Cardiac atrium fibroblast (primary cell): ENCODE measurements around the gene TMEM231. TPM values are rescaled to one million over a fixed set of nuclear protein-coding genes. Genes with fewer than 3 reads are reported as not detected.

Source experiments
- total RNA-seq: library from RNA; depleted of rRNA; stranded (reverse); fragments of >200 nt; gene quantifications from 2 replicates; pipeline ENCODE4 v1.2.3, GENCODE V29; 2015

The TMEM231 gene
- total RNA-seq, result 9.4 and 13.6 TPM in 2 replicates

DNA sequence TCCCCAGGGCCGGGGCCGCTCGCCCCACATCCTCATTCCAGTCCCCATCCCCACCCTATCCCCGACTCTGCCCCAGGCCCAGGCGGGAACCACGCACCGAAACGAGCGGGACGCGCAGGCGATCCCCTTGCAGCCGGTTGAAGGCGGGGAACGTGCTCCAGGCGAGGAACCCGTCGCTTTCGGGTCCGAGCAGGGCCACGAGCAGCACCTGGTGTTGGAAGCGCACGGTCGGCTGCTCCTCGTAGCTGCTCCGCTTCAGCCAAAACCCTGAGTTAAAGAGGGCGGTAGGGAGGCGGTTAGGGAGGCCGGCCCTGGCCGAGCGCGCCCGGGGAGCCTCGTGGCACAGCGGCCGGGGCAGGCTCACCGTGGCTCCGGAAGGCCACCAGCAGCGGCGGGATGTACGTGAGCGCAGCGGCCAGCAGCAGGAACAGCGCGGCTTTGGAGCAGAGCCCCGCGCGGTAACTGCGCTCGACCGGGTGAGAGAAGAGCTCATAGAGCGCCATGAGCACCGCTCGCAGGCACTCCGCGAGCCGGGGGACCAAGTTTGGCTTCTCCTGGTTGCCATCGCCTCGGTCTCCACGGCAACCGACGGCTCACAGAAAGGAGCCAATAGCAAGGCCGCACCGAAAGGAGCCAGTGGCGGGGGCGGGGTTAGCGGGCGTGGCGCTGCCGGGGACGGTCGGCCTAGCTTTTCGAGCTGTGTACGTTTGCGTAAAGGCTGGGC is at the start of gene TMEM231:
Gene TMEM231 (minus strand): TSS at position 546 of the 724 bp plus-strand sequence. CDS start 43 bp downstream, at position 503.

GRCh38 chr16:75566040-75566757 is 10.1 kb upstream of the TMEM231 start, which contains the start of gene GABARAPL2:
Gene GABARAPL2 (plus strand): TSS chr16:75566379. CDS start chr16:75566487, 108 bp downstream.

DNA sequence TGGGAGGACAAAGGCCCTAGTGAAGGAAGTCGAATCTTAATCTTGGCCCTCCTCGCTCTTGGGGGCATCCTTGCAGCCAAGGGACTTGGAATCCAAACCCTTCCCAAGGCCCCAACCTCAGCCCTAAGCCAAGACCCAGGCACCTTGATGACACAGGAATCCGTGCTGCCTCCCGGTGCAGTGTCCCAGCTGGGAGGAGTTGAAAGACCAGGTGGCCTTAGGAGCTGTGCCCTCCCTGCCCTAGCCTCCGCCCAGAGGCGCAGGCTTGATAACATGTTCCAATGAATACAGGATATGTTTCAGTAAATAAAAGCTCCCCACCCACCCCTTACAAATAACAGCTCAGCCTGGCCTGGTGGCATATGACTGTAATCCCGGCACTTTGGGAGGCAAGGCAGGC is 20.2 kb downstream of the TMEM231 start, which contains the start of gene CHST5:
Gene CHST5 (minus strand): TSS at position 208 of the 400 bp plus-strand sequence. CDS start 5,724 bp downstream, outside the sequence.

GRCh38 chr16:75495076-75495674 is 60.9 kb downstream of the TMEM231 start, which contains the start of gene CHST6:
Gene CHST6 (minus strand): TSS chr16:75495441. CDS start chr16:75479828, 15,613 bp downstream.

Other genes with a start within 250 kb of the TMEM231 start
- 24.6 and 39.2 TPM in 2 replicates for gene CFDP1, start 122.7 kb downstream of the TMEM231 start, total RNA-seq
- gene TMEM170A, start 91.6 kb downstream of the TMEM231 start, total RNA-seq, result 7.1 and 11.2 TPM in 2 replicates
- 0.72 and 0.97 TPM in 2 replicates for gene CHST6, start 60.8 kb downstream of the TMEM231 start, total RNA-seq
- gene CHST5, start 20.1 kb downstream of the TMEM231 start, total RNA-seq, result not detected in 2 replicates
- gene GABARAPL2, start 10.1 kb upstream of the TMEM231 start, total RNA-seq, result 51.8 and 62.0 TPM in 2 replicates
- gene ADAT1, start 67.0 kb upstream of the TMEM231 start, total RNA-seq, result 27.5 and 34.7 TPM in 2 replicates
- gene KARS1, start 91.4 kb upstream of the TMEM231 start, total RNA-seq, result 137 and 149 TPM in 2 replicates
- gene TERF2IP, start 91.5 kb upstream of the TMEM231 start, total RNA-seq, result 35.0 and 45.4 TPM in 2 replicates
- not detected in 2 replicates for gene CPHXL2, start 120.8 kb upstream of the TMEM231 start, total RNA-seq
- not detected in 2 replicates for gene DUXB, start 145.2 kb upstream of the TMEM231 start, total RNA-seq
- gene CPHXL, start 170.2 kb upstream of the TMEM231 start, total RNA-seq, result not detected in 2 replicates